H1 (cell line): Measurements from ENCODE around the gene ERVW-1. TPM values are rescaled to one million over a fixed set of nuclear protein-coding genes. Genes with fewer than 3 reads are reported as not detected.
"Not testable (repeated sequence)": the region's sequence is repeated elsewhere in the genome, so short reads cannot be mapped to it uniquely, and the experiment has no call there.

Experiments used
- CTCF ChIA-PET: fragments of 300-600 bp; sonication (Branson Sonifier 250); formaldehyde crosslinking; loops from one replicate; lab custom pipeline; 2021; ENCODE audit not compliant: partially characterized antibody; lab: Charles Lee
- POLR2A ChIA-PET: fragments of 300-600 bp; sonication (Branson Sonifier 250); formaldehyde crosslinking; loops from one replicate; lab custom pipeline; 2021; ENCODE audit warnings: inconsistent platforms; ENCODE audit not compliant: partially characterized antibody; lab: Charles Lee
- DNase-seq, 2 experiments: peaks; one replicate each; pipeline versions ENCODE4 v3.0.0 to v3.0.0-alpha.2; 2010 to 2022; ENCODE audit warnings: low spot score in 2 of 2, low read depth in 1 of 2, mixed read lengths in 1 of 2
- FAIRE-seq: peaks from 2 replicates; lab custom pipeline; 2011; peaks lifted over from hg19 to GRCh38; lab: Jason Lieb, UNC
- H2AFZ ChIP-seq: 2 replicates; pipeline ENCODE4 v1.8.1; 2012; ENCODE audit warnings: low read length, inconsistent platforms
- H2AK5ac ChIP-seq: 2 replicates; pipeline ENCODE4 v1.6.1; 2013; ENCODE audit warnings: low read depth, low read length
- H2BK120ac ChIP-seq: replicated peaks from 2 replicates; pipeline ENCODE3; 2013; ENCODE audit warnings: low read depth, low read length, inconsistent platforms
- H2BK12ac ChIP-seq: 2 replicates; pipeline ENCODE4 v1.6.1; 2013; ENCODE audit warnings: low read depth, low read length
- H2BK15ac ChIP-seq: 2 replicates; pipeline ENCODE4 v1.6.1; 2013; ENCODE audit warnings: low read length
- H2BK20ac ChIP-seq: 2 replicates; pipeline ENCODE4 v1.6.1; 2013; ENCODE audit warnings: low read length
- H2BK5ac ChIP-seq: 2 replicates; pipeline ENCODE4 v1.6.1; 2013; ENCODE audit warnings: low read depth, low read length
- H3K14ac ChIP-seq: 2 replicates; pipeline ENCODE4 v1.6.1; 2013; ENCODE audit warnings: inconsistent platforms; ENCODE audit not compliant: insufficient read length
- H3K18ac ChIP-seq: 2 replicates; pipeline ENCODE4 v1.6.1; 2013; ENCODE audit warnings: low read length; ENCODE audit errors: extremely low read depth
- H3K23ac ChIP-seq: 2 replicates; pipeline ENCODE4 v1.6.1; 2013; ENCODE audit warnings: inconsistent platforms; ENCODE audit not compliant: insufficient read length
- H3K23me2 ChIP-seq: 2 replicates; pipeline ENCODE4 v1.6.1; 2013; ENCODE audit warnings: low read depth, low read length
- H3K27ac ChIP-seq: 2 replicates; pipeline ENCODE4 v1.6.1; 2011; ENCODE audit warnings: low read depth, low read length, inconsistent platforms
- H3K27me3 ChIP-seq, 4 experiments: replicated peaks in 1 of 4; 1 replicate in 1 of 4; 2 replicates in 3 of 4; pipeline versions ENCODE4 v1.6.1 to v1.8.1; 2011 to 2013; ENCODE audit warnings: low read length in 3 of 4, mild to moderate bottlenecking in 3 of 4, inconsistent platforms in 2 of 4, mixed read lengths in 2 of 4, moderate library complexity in 1 of 4; ENCODE audit not compliant: control insufficient read depth in 3 of 4, insufficient read depth in 3 of 4; ENCODE audit errors: extremely low read depth in 1 of 4
- H3K36me3 ChIP-seq, 4 experiments: 2 replicates each; pipeline versions ENCODE4 v1.6.1 to v1.8.1; 2011 to 2013; ENCODE audit warnings: mild to moderate bottlenecking in 4 of 4, low read length in 3 of 4, moderate library complexity in 2 of 4, control low read depth in 1 of 4, inconsistent platforms in 1 of 4; ENCODE audit not compliant: insufficient read depth in 4 of 4, control insufficient read depth in 2 of 4
- H3K4ac ChIP-seq: replicated peaks from 2 replicates; pipeline ENCODE3; 2013; ENCODE audit warnings: low read length, low read depth, mixed read lengths, inconsistent platforms; ENCODE audit not compliant: insufficient read length
- H3K4me1 ChIP-seq, 4 experiments: replicated peaks in 1 of 4; 1 replicate in 1 of 4; 2 replicates in 3 of 4; pipeline versions ENCODE4 v1.6.1 to v1.8.1; 2011 to 2013; ENCODE audit warnings: low read length in 3 of 4, inconsistent platforms in 2 of 4, mixed read lengths in 1 of 4; ENCODE audit not compliant: insufficient read depth in 4 of 4, control insufficient read depth in 3 of 4
- H3K4me2 ChIP-seq, 2 experiments: 2 replicates each; pipeline versions ENCODE4 v1.6.1 to v1.8.1; 2011 to 2013; ENCODE audit warnings: low read depth in 2 of 2, low read length in 2 of 2, control low read depth in 1 of 2, inconsistent platforms in 1 of 2, mild to moderate bottlenecking in 1 of 2; ENCODE audit not compliant: insufficient read depth in 1 of 2
- H3K4me3 ChIP-seq, 4 experiments: fragments of 200-600, 300-600 bp in 1 of 4; sonication (generic), shearing (Covaris generic), sonication (Bioruptor Twin) in 1 of 4; 2 replicates each; pipeline versions ENCODE4 v1.5.1 to v1.8.1; 2011 to 2016; ENCODE audit warnings: low read length in 4 of 4, low read depth in 3 of 4, control low read depth in 2 of 4, inconsistent platforms in 2 of 4, mild to moderate bottlenecking in 2 of 4, mixed read lengths in 1 of 4, moderate library complexity in 1 of 4; ENCODE audit not compliant: insufficient read depth in 2 of 4; ENCODE audit errors: extremely low read depth in 1 of 4
- H3K56ac ChIP-seq: replicated peaks from 2 replicates; pipeline ENCODE3; 2013; ENCODE audit warnings: low read depth, mild to moderate bottlenecking, mixed read lengths, low read length, inconsistent platforms; ENCODE audit not compliant: insufficient read length
- H3K79me1 ChIP-seq: 2 replicates; pipeline ENCODE4 v1.6.1; 2013; ENCODE audit warnings: low read depth, low read length, control low read depth
- H3K79me2 ChIP-seq, 2 experiments: 2 replicates each; pipeline versions ENCODE4 v1.6.1 to v1.8.1; 2012 to 2013; ENCODE audit warnings: low read length in 2 of 2, mild to moderate bottlenecking in 2 of 2, inconsistent platforms in 1 of 2; ENCODE audit not compliant: insufficient read depth in 2 of 2, control insufficient read depth in 1 of 2
- H3K9ac ChIP-seq, 4 experiments: replicated peaks in 1 of 4; 1 replicate in 1 of 4; 2 replicates in 3 of 4; pipeline versions ENCODE4 v1.6.1 to v1.8.1; 2011 to 2013; ENCODE audit warnings: low read depth in 3 of 4, low read length in 3 of 4, control low read depth in 2 of 4, mild to moderate bottlenecking in 2 of 4, moderate library complexity in 2 of 4, inconsistent platforms in 1 of 4; ENCODE audit errors: extremely low read depth in 1 of 4
- H3K9me3 ChIP-seq, 2 experiments: 2 replicates each; pipeline versions ENCODE4 v1.6.1 to v1.8.1; 2012 to 2013; ENCODE audit warnings: mild to moderate bottlenecking in 2 of 2, moderate library complexity in 2 of 2, control low read depth in 1 of 2, inconsistent platforms in 1 of 2, low read depth in 1 of 2, low read length in 1 of 2, mixed read lengths in 1 of 2; ENCODE audit not compliant: insufficient read depth in 2 of 2
- H4K20me1 ChIP-seq, 2 experiments: replicated peaks in 1 of 2; 2 replicates each; pipeline versions ENCODE3 to v1.8.1; 2011 to 2013; ENCODE audit warnings: inconsistent platforms in 2 of 2, low read length in 2 of 2, mild to moderate bottlenecking in 1 of 2; ENCODE audit not compliant: insufficient read depth in 2 of 2, control insufficient read depth in 1 of 2
- H4K5ac ChIP-seq: 2 replicates; pipeline ENCODE4 v1.6.1; 2013; ENCODE audit warnings: low read length, low read depth, mixed read lengths, inconsistent platforms; ENCODE audit not compliant: insufficient read length
- H4K8ac ChIP-seq: 2 replicates; pipeline ENCODE4 v1.8.0; 2013; ENCODE audit warnings: mild to moderate bottlenecking, moderate library complexity, low read length, inconsistent platforms; ENCODE audit not compliant: insufficient read depth; ENCODE audit errors: extremely low read depth
- H4K91ac ChIP-seq: replicated peaks from 2 replicates; pipeline ENCODE3; 2013; ENCODE audit warnings: low read length, mixed read lengths, inconsistent platforms; ENCODE audit not compliant: insufficient read length
- WGBS, 2 experiments: shearing (Covaris generic) in 1 of 2; methylation state at CpG; one replicate each; pipeline versions ENCODE4 v1.1.6 to v1.1.7; 2013 to 2015; ENCODE audit warnings: low lambda C conversion rate in 2 of 2, mixed read lengths in 2 of 2, inconsistent platforms in 1 of 2, low coverage in 1 of 2, missing lambda C conversion rate in 1 of 2; ENCODE audit not compliant: insufficient replicate concordance in 2 of 2, insufficient coverage in 1 of 2, insufficient read length in 1 of 2; ENCODE audit errors: extremely low coverage in 1 of 2, missing lambda C conversion rate in 1 of 2; 5-methylcytosine and 5-hydroxymethylcytosine counted together
- polyA plus RNA-seq, 7 experiments: library from polyadenylated mRNA; depleted of rRNA in 3 of 7; stranded (reverse) in 5 of 7; unstranded in 2 of 7; fragments of >200 nt in 5 of 7; fragments of 200-250 nt in 2 of 7; gene quantifications; 1 replicate in 5 of 7; 2 replicates in 1 of 7; 4 replicates in 1 of 7; pipeline versions ENCODE4 v1.2.1 to v1.2.3, GENCODE V29; 2011 to 2013; ENCODE audit warnings: missing spikeins in 2 of 7, mixed read lengths in 2 of 7
- total RNA-seq: library from RNA; stranded (reverse); fragmentation: NEBNext Ultra II Directional; extraction: Animal tissue kit (Norgen Biotek cat#: 25700); gene quantifications from 2 replicates; pipeline ENCODE4 v1.2.1, GENCODE V29; 2021

The ERVW-1 gene
- total and polyA plus RNA-seq, 2 of the 8 experiments (the other 6 are each of a cell fraction or from before 2014, with no cell fraction given), result 0.08 TPM; not detected in 1

GRCh38 chr7:92442720-92443119, 35.0 kb downstream of the ERVW-1 start:
- H3K36me3 ChIP-seq, H3K4ac ChIP-seq, H3K9me3 ChIP-seq, CTCF ChIA-PET, H2BK120ac ChIP-seq, H3K79me2 ChIP-seq, H3K27ac ChIP-seq, H2AK5ac ChIP-seq, H2BK5ac ChIP-seq, H2BK15ac ChIP-seq, H3K9ac ChIP-seq, H2BK20ac ChIP-seq, H3K4me2 ChIP-seq, H3K56ac ChIP-seq, H3K4me1 ChIP-seq, H3K18ac ChIP-seq, H3K27me3 ChIP-seq, DNase-seq, H4K5ac ChIP-seq, POLR2A ChIA-PET, H3K4me3 ChIP-seq, H4K20me1 ChIP-seq, H2BK12ac ChIP-seq, H3K23me2 ChIP-seq, H4K8ac ChIP-seq, H3K14ac ChIP-seq, H2AFZ ChIP-seq, H3K23ac ChIP-seq, FAIRE-seq, H3K79me1 ChIP-seq, H4K91ac ChIP-seq: not testable (repeated sequence)
- WGBS, 2 experiments, result 85% methylated on average over 2 of the region's 2 CpGs; no CpG with 5 or more reads in 1 of the 2 experiments
